HepG2 (cell line): ENCODE measurements around the gene CPEB4. TPM values are rescaled to one million over a fixed set of nuclear protein-coding genes. Genes with fewer than 3 reads are reported as not detected.

Experiments used
- ATAC-seq: fragments of 200-7000 bp; cut with Tn5 transposase; 3 replicates; pipeline ENCODE4 v1.9.1; 2020; ENCODE audit warnings: mild to moderate bottlenecking, moderate library complexity
- BruUV-seq: library from RNA; stranded (reverse); fragments of 400-500 nt; replicated peaks from 2 replicates; lab custom pipeline; 2021; lab: Mats Ljungman, UMichigan
- CTCF ChIA-PET: fragments of 300-600 bp; formaldehyde crosslinking; extraction: SDS; loops from one replicate; lab custom pipeline; 2021; ENCODE audit warnings: low total read pairs, inconsistent platforms, low intra/inter-chr PET ratio; lab: Yijun Ruan, JAX
- POLR2A ChIA-PET: fragments of 350-600 bp; sonication (Branson Sonifier 250); formaldehyde crosslinking; loops from one replicate; lab custom pipeline; 2020; ENCODE audit warnings: antibody characterized with exemption, inconsistent platforms; lab: Yijun Ruan, JAX
- DNase-seq: peaks from one replicate; pipeline ENCODE4 v3.0.0-alpha.2; 2015; ENCODE audit warnings: low spot score
- FAIRE-seq: peaks from 3 replicates; lab custom pipeline; 2011; peaks lifted over from hg19 to GRCh38; lab: Jason Lieb, UNC
- H2AFZ ChIP-seq: one replicate; pipeline ENCODE4 v1.6.1; 2011; ENCODE audit warnings: low read length, inconsistent platforms
- H3K27ac ChIP-seq: fragments of 300-600 bp; 3 replicates; pipeline ENCODE4 v1.8.0; 2011; ENCODE audit warnings: mixed run types, mild to moderate bottlenecking, mixed read lengths, low read length, inconsistent platforms; ENCODE audit not compliant: insufficient read depth; ENCODE audit errors: extremely low read length
- H3K27me3 ChIP-seq, 2 experiments: fragments of 200-600 bp in 1 of 2; 2 replicates in 1 of 2; 3 replicates in 1 of 2; pipeline versions ENCODE4 v1.6.0 to v1.8.0; 2011; ENCODE audit warnings: low read length in 2 of 2, mild to moderate bottlenecking in 2 of 2, moderate library complexity in 2 of 2, inconsistent platforms in 1 of 2; ENCODE audit not compliant: insufficient read depth in 2 of 2, control insufficient read depth in 1 of 2
- H3K36me3 ChIP-seq, 2 experiments: fragments of 200-600 bp in 1 of 2; replicated peaks in 1 of 2; 2 replicates in 1 of 2; 3 replicates in 1 of 2; pipeline versions ENCODE4 v1.5.1 to v1.8.0; 2011; ENCODE audit warnings: low read length in 2 of 2, inconsistent platforms in 1 of 2; ENCODE audit not compliant: insufficient read depth in 2 of 2, control insufficient read depth in 1 of 2
- H3K4me1 ChIP-seq: 2 replicates; pipeline ENCODE4 v1.5.1; 2012; ENCODE audit warnings: low read length, inconsistent platforms; ENCODE audit not compliant: insufficient read depth
- H3K4me2 ChIP-seq: 2 replicates; pipeline ENCODE4 v1.6.0; 2011; ENCODE audit warnings: low read depth, low read length, inconsistent platforms
- H3K4me3 ChIP-seq, 3 experiments: fragments of 200-600 bp in 1 of 3; sonication (generic), shearing (Covaris generic) in 1 of 3; replicated peaks in 1 of 3; 2 replicates each; pipeline ENCODE4 v1.5.1; 2011 to 2016; ENCODE audit warnings: low read length in 3 of 3, inconsistent platforms in 2 of 3, low read depth in 2 of 3, mild to moderate bottlenecking in 2 of 3, control low read depth in 1 of 3, mixed read lengths in 1 of 3; ENCODE audit not compliant: insufficient read depth in 1 of 3
- H3K79me2 ChIP-seq: one replicate; pipeline ENCODE4 v1.6.1; 2011; ENCODE audit warnings: low read length, inconsistent platforms; ENCODE audit not compliant: insufficient read depth
- H3K9ac ChIP-seq: 2 replicates; pipeline ENCODE4 v1.6.0; 2011; ENCODE audit warnings: mild to moderate bottlenecking, low read depth, low read length, inconsistent platforms; ENCODE audit not compliant: insufficient read depth
- H3K9me3 ChIP-seq: 2 replicates; pipeline ENCODE4 v1.5.1; 2012; ENCODE audit warnings: mild to moderate bottlenecking, low read length
- H4K20me1 ChIP-seq: 2 replicates; pipeline ENCODE4 v1.6.0; 2011; ENCODE audit warnings: inconsistent platforms, mild to moderate bottlenecking, low read length, moderate library complexity; ENCODE audit not compliant: insufficient read depth
- FOXK2 ChIP-seq: fragments of 450-650 bp; IDR thresholded peaks from 2 replicates; pipeline ENCODE4 v1.6.1; 2016
- MEIS1 ChIP-seq: sonication (generic); formaldehyde crosslinking; IDR thresholded peaks from 2 replicates; pipeline ENCODE4 v1.9.0; 2021; ENCODE audit warnings: mild to moderate bottlenecking, missing genetic modification reagents, moderate library complexity, borderline replicate concordance
- MTF2 ChIP-seq: sonication (generic); formaldehyde crosslinking; IDR thresholded peaks from 2 replicates; pipeline ENCODE4 v1.5.0; 2020; ENCODE audit warnings: missing genetic modification reagents, borderline replicate concordance
- MXD1 ChIP-seq: sonication (generic); formaldehyde crosslinking; IDR thresholded peaks from 2 replicates; pipeline ENCODE4 v1.4.0; 2020; ENCODE audit warnings: mild to moderate bottlenecking, missing genetic modification reagents
- RAD51 ChIP-seq: fragments of 450-650 bp; IDR thresholded peaks from 2 replicates; pipeline ENCODE4 v1.6.1; 2016; ENCODE audit warnings: borderline replicate concordance
- RCOR2 ChIP-seq: IDR thresholded peaks from 2 replicates; pipeline ENCODE4 v1.6.1; 2016; ENCODE audit warnings: missing biosample characterization, missing genetic modification reagents
- RORA ChIP-seq: sonication (generic); formaldehyde crosslinking; IDR thresholded peaks from 2 replicates; pipeline ENCODE4 v1.5.0; 2020; ENCODE audit warnings: mild to moderate bottlenecking, missing genetic modification reagents, moderate library complexity
- SALL1 ChIP-seq: sonication (generic); formaldehyde crosslinking; IDR thresholded peaks from 2 replicates; pipeline ENCODE4 v1.8.0; 2022; ENCODE audit warnings: mild to moderate bottlenecking, missing genetic modification reagents
- SIN3A ChIP-seq: IDR thresholded peaks from 2 replicates; pipeline ENCODE4 v1.6.1; 2011; ENCODE audit warnings: low read depth, mild to moderate bottlenecking, control low read depth, low read length, borderline replicate concordance
- TEAD2 ChIP-seq: sonication (generic); formaldehyde crosslinking; IDR thresholded peaks from 2 replicates; pipeline ENCODE4 v1.9.0; 2021; ENCODE audit warnings: missing genetic modification reagents
- U2AF2 ChIP-seq: fragments of 200-400 bp; formaldehyde crosslinking; IDR thresholded peaks from 2 replicates; pipeline ENCODE4 v1.6.1; 2017; ENCODE audit warnings: low read depth, mild to moderate bottlenecking, low read length
- ZNF350 ChIP-seq: sonication (generic); formaldehyde crosslinking; IDR thresholded peaks from 2 replicates; pipeline ENCODE4 v1.4.0; 2020; ENCODE audit warnings: mild to moderate bottlenecking, low read depth, missing genetic modification reagents, borderline replicate concordance
- ZNF503 ChIP-seq: sonication (generic); formaldehyde crosslinking; IDR thresholded peaks from 2 replicates; pipeline ENCODE4 v1.4.0; 2020; ENCODE audit warnings: missing genetic modification reagents
- ZNF589 ChIP-seq: sonication (generic); formaldehyde crosslinking; conservative IDR thresholded peaks from 2 replicates; pipeline ENCODE4 v1.8.0; 2022; ENCODE audit warnings: mild to moderate bottlenecking, moderate library complexity, missing genetic modification reagents
- ZNF704 ChIP-seq: sonication (generic); formaldehyde crosslinking; IDR thresholded peaks from 2 replicates; pipeline ENCODE4 v1.8.1; 2023; ENCODE audit warnings: mild to moderate bottlenecking, inconsistent platforms, moderate library complexity, missing genetic modification reagents, borderline replicate concordance
- ZSCAN22 ChIP-seq: sonication (generic); formaldehyde crosslinking; IDR thresholded peaks from 2 replicates; pipeline ENCODE4 v1.4.0; 2020; ENCODE audit warnings: mild to moderate bottlenecking, missing genetic modification reagents
- WGBS: methylation state at CpG from one replicate; pipeline ENCODE4 v1.1.6; 2017; ENCODE audit warnings: low lambda C conversion rate; 5-methylcytosine and 5-hydroxymethylcytosine counted together
- in situ Hi-C: cut with HindIII; loops from 2 replicates; pipeline ENCODE4 v1.10.0; 2017; ENCODE audit warnings: low pct_unique_long_range_greater_than_20kb; ENCODE audit not compliant: extremely low pct_ligation_motif_present
- intact Hi-C: fragments of 100-400 bp; cut with micrococcal nuclease; formaldehyde crosslinking; loops from one replicate; pipeline ENCODE4 v1.10.0; 2022; ENCODE audit not compliant: unreplicated experiment
- polyA plus RNA-seq, 8 experiments: library from polyadenylated mRNA; depleted of rRNA in 3 of 8; stranded (reverse) in 7 of 8; unstranded in 1 of 8; fragments of >200 nt; fragmentation: Illumina TruSeq in 4 of 8; extraction: Trizol in 4 of 8; gene quantifications; 2 replicates each; pipeline versions ENCODE4 v1.2.1 to v1.2.3, GENCODE V29; 2011 to 2016; ENCODE audit warnings: low read depth in 4 of 8, missing spikeins in 1 of 8, mixed read lengths in 1 of 8; ENCODE audit not compliant: insufficient read depth in 1 of 8
- total RNA-seq, 5 experiments: library from RNA; depleted of rRNA; stranded (reverse); fragments of >200 nt; fragmentation: Illumina TruSeq; extraction: Trizol; gene quantifications; 2 replicates each; pipeline ENCODE4 v1.2.3, GENCODE V29; 2016; ENCODE audit warnings: low read depth in 1 of 5

The CPEB4 gene
- total and polyA plus RNA-seq, 2 of the 13 experiments (the other 11 are each of a cell fraction or from before 2014, with no cell fraction given) = 7.7 to 26.7 TPM

- WGBS = 66% methylated on average over 3 of the region's 3 CpGs
- no peak overlapping the region for H3K27ac ChIP-seq
- in situ Hi-C loops (no loop called here), intact Hi-C loops (no loop called here)
- BruUV-seq = no TSS peak
- H3K4me2 ChIP-seq = no peak overlapping the region
- CTCF ChIA-PET = no interaction called here
- no peak for ATAC-seq
- POLR2A ChIA-PET = interaction anchor here (1.1 kb wide), 1 partner anchor 62 kb away, joined by 4 read pairs; no protein-coding TSS in a partner anchor
- H3K9me3 ChIP-seq = no peaks in the 10 kb centered on the region
- no peaks in the 10 kb centered on the region for H3K27me3 ChIP-seq
- H3K9ac ChIP-seq = no peak overlapping the region
- H2AFZ ChIP-seq = no peak overlapping the region
- H3K36me3 ChIP-seq = peaks cover 2 to 20% of the 10 kb centered on the region in 2 experiments; a peak in 1 of 5 replicates
- H4K20me1 ChIP-seq = peaks cover 10% of the 10 kb centered on the region; the same call in 1 of the 2 replicates
- FAIRE-seq = no peak
- H3K4me1 ChIP-seq = peaks cover 25% of the 10 kb centered on the region
- DNase-seq = no peak
- H3K4me3 ChIP-seq = no peak overlapping the region
- H3K79me2 ChIP-seq = peaks cover 64% of the 10 kb centered on the region
- TF ChIP-seq ZSCAN22 (no peak), MTF2 (CRISPR knock-in tag) (no peak), ZNF350 (CRISPR knock-in tag) (no peak), SALL1 (no peak), MXD1 (CRISPR knock-in tag) (no peak)
These were observed 19.7 kb downstream of the CPEB4 start for GRCh38 chr5:173907686-173908371.

- Histone ChIP-seq H2AFZ (no peak overlapping the region), H3K4me2 (no peak overlapping the region)
- WGBS = 89% methylated on average over 3 of the region's 3 CpGs
These were observed 21.1 kb downstream of the CPEB4 start for GRCh38 chr5:173909199-173909598.

More at GRCh38 chr5:173909199-173909598, 21.1 kb downstream of the CPEB4 start:
- H4K20me1 ChIP-seq = 0 out of 2 replicates have a peak, but pooled peaks cover 2% of the 10 kb centered on the region
- CTCF ChIA-PET = no interaction called here
- H3K79me2 ChIP-seq = peaks cover 50% of the 10 kb centered on the region
- no peaks in the 10 kb centered on the region for H3K27me3 ChIP-seq
- POLR2A ChIA-PET = no interaction called here
- in situ Hi-C loops = no loop called here
- no peak for ATAC-seq
- BruUV-seq = no TSS peak
- H3K9me3 ChIP-seq = no peaks in the 10 kb centered on the region
- FAIRE-seq = no peak
- no peak for DNase-seq
- no peak overlapping the region for H3K27ac ChIP-seq
- peaks cover 2 to 22% of the 10 kb centered on the region in 2 experiments; a peak in 1 of 5 replicates for H3K36me3 ChIP-seq
- H3K9ac ChIP-seq = no peak overlapping the region
- peaks cover 39% of the 10 kb centered on the region for H3K4me1 ChIP-seq
- intact Hi-C loops = no loop called here
- no peak overlapping the region for H3K4me3 ChIP-seq
- TF ChIP-seq ZNF503 (CRISPR knock-in tag) (no peak), ZNF589 (CRISPR knock-in tag) (no peak), FOXK2 (no peak), U2AF2 (no peak), SIN3A (no peak), ZNF704 (CRISPR knock-in tag) (no peak), MEIS1 (CRISPR knock-in tag) (no peak), RORA (CRISPR knock-in tag) (no peak), RAD51 (no peak), TEAD2 (CRISPR knock-in tag) (no peak), RCOR2 (CRISPR knock-in tag) (no peak)
